ENCODE results near the gene GPANK1.

Gene GPANK1

DNA sequence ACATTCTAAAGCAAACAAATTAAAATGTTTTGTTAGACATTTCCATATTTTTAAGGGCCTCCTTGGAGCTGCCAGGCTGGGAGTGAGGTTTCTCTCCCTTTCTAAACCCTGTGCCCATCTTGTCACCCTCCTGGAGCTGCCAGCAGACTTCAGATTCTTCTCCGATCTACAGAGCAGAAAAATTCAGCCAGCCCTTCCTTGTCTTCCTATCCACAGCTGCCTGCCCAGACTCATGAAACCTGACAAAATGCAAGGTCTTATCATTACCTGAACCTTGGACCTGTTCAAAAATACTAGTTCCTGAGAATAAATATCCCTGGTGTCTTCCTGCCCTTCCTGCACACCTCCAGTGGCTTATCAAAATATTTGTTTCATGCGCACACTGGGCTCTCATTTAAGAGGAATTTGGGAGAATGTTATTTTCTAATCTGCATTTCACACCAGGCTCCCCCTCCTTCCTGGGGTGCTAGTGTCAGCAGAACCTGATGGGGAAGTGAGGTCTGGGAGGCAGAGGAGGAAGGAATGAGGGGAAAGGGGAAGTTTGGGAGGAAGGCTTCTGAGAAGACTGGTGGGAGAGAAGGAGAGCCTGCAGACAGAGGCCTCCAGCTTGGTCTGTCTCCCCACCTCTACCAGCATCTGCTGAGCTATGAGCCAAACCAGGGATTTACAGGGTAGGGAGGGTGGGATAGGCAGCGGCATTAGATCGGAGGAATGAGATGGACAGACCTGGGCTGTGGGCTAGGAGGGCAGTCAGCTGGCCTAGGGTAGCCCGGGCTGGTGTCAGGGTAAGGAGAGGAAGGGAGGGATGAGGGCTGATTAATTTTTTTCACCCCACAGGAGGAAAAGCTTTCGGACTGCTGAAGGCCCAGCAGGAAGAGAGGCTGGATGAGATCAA is 49.9 kb downstream of the GPANK1 start, which contains the start of gene AIF1:
AIF1 (plus strand) TSS at position 551 of the 895 bp plus-strand sequence; CDS start at position 647, 96 bp downstream.
- no peak for DNase-seq

DNA sequence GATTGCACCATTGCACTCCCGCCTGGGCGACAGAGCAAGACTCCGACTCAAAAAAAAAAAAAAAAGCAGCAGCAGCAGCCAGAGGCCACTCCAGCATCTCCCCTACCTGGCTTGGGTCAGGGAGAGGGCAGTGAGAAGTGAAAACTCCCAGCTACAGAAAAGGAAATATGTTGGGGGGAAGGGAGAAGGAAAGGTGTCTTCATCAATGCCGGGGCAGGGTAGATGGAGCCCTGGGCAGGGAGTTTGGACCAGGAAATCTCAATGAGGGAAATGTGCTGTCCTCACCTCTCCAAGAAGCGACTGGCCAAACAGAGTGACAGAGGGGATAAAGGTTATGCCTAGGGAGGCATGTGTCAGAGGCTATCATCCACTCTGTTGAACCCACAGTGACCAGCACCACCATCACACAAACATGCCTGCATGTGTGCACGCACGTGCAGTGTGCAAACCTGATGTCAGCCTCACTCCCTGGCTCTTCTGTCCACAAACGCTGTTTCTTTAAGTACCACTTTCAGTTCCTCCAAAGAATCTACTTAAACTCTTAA is 50.6 kb downstream of the GPANK1 start:
- DNase-seq, result no peak
